PC-9 (cell line): ENCODE results near the gene CPT1B. TPM values are rescaled to one million over a fixed set of nuclear protein-coding genes. Genes with fewer than 3 reads are reported as not detected.

Source experiments
- BruUV-seq: library from RNA; stranded (reverse); fragments of 400-500 nt; replicated peaks from 2 replicates; lab custom pipeline; 2021; lab: Mats Ljungman, UMichigan
- CTCF ChIA-PET: fragments of 300-600 bp; sonication (Branson Sonifier 250); formaldehyde crosslinking; loops from one replicate; lab custom pipeline; 2022; ENCODE audit warnings: antibody characterized with exemption; lab: Charles Lee
- POLR2A ChIA-PET: fragments of 300-600 bp; sonication (Branson Sonifier 250); formaldehyde crosslinking; loops from one replicate; lab custom pipeline; 2022; ENCODE audit warnings: antibody characterized with exemption; ENCODE audit not compliant: unreplicated experiment; lab: Charles Lee
- DNase-seq, 2 experiments: peaks; one replicate each; pipeline versions ENCODE4 v3.0.0 to v3.0.0-alpha.2; 2015 to 2022; ENCODE audit warnings: mixed read lengths in 1 of 2
- H2AFZ ChIP-seq: fragments of 200-600 bp; sonication (generic); 2 replicates; pipeline ENCODE4 v1.8.1; 2017; ENCODE audit warnings: antibody characterized with exemption
- H3F3A ChIP-seq: fragments of 200-600 bp; sonication (generic); 2 replicates; pipeline ENCODE4 v1.8.1; 2017; ENCODE audit warnings: antibody characterized with exemption, mild to moderate bottlenecking, low read depth; ENCODE audit not compliant: insufficient read depth
- H3K27ac ChIP-seq: fragments of 200-600 bp; sonication (generic); 2 replicates; pipeline ENCODE4 v1.6.1; 2016; ENCODE audit warnings: mixed run types
- H3K27me3 ChIP-seq: fragments of 200-600 bp; sonication (generic); 2 replicates; pipeline ENCODE4 v1.6.1; 2016; ENCODE audit warnings: low read depth, mixed run types; ENCODE audit not compliant: insufficient read depth
- H3K36me3 ChIP-seq: fragments of 200-600 bp; sonication (generic); 2 replicates; pipeline ENCODE4 v1.6.1; 2016; ENCODE audit warnings: low read depth, mixed run types
- H3K4me1 ChIP-seq: fragments of 200-600 bp; sonication (generic); replicated peaks from 2 replicates; pipeline ENCODE4 v1.6.1; 2016; ENCODE audit warnings: mixed run types; ENCODE audit not compliant: insufficient read depth
- H3K4me2 ChIP-seq: fragments of 200-600 bp; sonication (generic); 2 replicates; pipeline ENCODE4 v1.6.1; 2017; ENCODE audit warnings: mixed run types
- H3K4me3 ChIP-seq: fragments of 200-600 bp; sonication (generic); 2 replicates; pipeline ENCODE4 v1.6.1; 2016; ENCODE audit warnings: mixed run types
- H3K79me2 ChIP-seq: fragments of 200-600 bp; sonication (generic); 2 replicates; pipeline ENCODE4 v1.6.1; 2017; ENCODE audit warnings: low read depth, mixed run types
- H3K9me2 ChIP-seq: fragments of 200-600 bp; sonication (generic); 2 replicates; pipeline ENCODE4 v1.8.1; 2017; ENCODE audit warnings: mild to moderate bottlenecking; ENCODE audit not compliant: insufficient read depth
- H3K9me3 ChIP-seq: fragments of 200-600 bp; sonication (generic); 2 replicates; pipeline ENCODE4 v1.8.1; 2016; ENCODE audit warnings: low read depth; ENCODE audit not compliant: insufficient read depth
- H4K20me1 ChIP-seq: fragments of 200-600 bp; sonication (generic); 2 replicates; pipeline ENCODE4 v1.8.1; 2017; ENCODE audit not compliant: insufficient read depth
- CTCF ChIP-seq: fragments of 200-600 bp; sonication (generic); conservative IDR thresholded peaks from 2 replicates; pipeline ENCODE4 v1.6.1; 2017; ENCODE audit warnings: mixed run types, antibody characterized with exemption, mild to moderate bottlenecking, moderate library complexity
- EZH2 ChIP-seq: fragments of 200-600 bp; sonication (generic); IDR thresholded peaks from 2 replicates; pipeline ENCODE4 v1.8.0; 2017; ENCODE audit warnings: antibody characterized with exemption, low read depth
- intact Hi-C: fragments of 100-400 bp; cut with micrococcal nuclease; formaldehyde crosslinking; loops from one replicate; pipeline ENCODE4 v1.10.0; 2022; ENCODE audit not compliant: unreplicated experiment
- total RNA-seq: library from RNA; stranded (reverse); gene quantifications from 2 replicates; pipeline ENCODE4 v1.2.3, GENCODE V29; 2021

The CPT1B gene
- total RNA-seq, 1 experiment from 2014 or later, result 66.2 TPM

- no peak overlapping the region for H2AFZ ChIP-seq
- BruUV-seq, result no TSS peak
- H3K4me3 ChIP-seq, result no peak overlapping the region
- H4K20me1 ChIP-seq, result no peaks in the 10 kb centered on the region
- ChIA-PET CTCF (no interaction called here), POLR2A (no interaction called here)
- H3K36me3 ChIP-seq, result no peaks in the 10 kb centered on the region
- H3K4me1 ChIP-seq, result no peaks in the 10 kb centered on the region
- H3K4me2 ChIP-seq, result no peak overlapping the region
- intact Hi-C loops, result no loop called here
- H3F3A ChIP-seq, result no peaks in the 10 kb centered on the region
- no peak overlapping the region for H3K27ac ChIP-seq
- H3K79me2 ChIP-seq, result no peaks in the 10 kb centered on the region
- H3K27me3 ChIP-seq, result no peaks in the 10 kb centered on the region
- DNase-seq, result no peak
- no peaks in the 10 kb centered on the region for H3K9me3 ChIP-seq
- H3K9me2 ChIP-seq, result no peaks in the 10 kb centered on the region
- TF ChIP-seq EZH2 (no peak), CTCF (no peak)
Observed at GRCh38 chr22:50556703-50557102, 21.5 kb downstream of the CPT1B start.

GRCh38 chr22:50553310-50553709 is 24.9 kb downstream of the CPT1B start:
- ChIA-PET POLR2A (no interaction called here), CTCF (no interaction called here)
- Histone ChIP-seq H3K4me1 (no peaks in the 10 kb centered on the region), H3F3A (no peaks in the 10 kb centered on the region), H3K36me3 (no peaks in the 10 kb centered on the region), H3K4me2 (no peak overlapping the region), H3K79me2 (no peaks in the 10 kb centered on the region), H3K27ac (no peak overlapping the region), H3K27me3 (no peaks in the 10 kb centered on the region), H2AFZ (no peak overlapping the region), H3K9me3 (no peaks in the 10 kb centered on the region), H4K20me1 (no peaks in the 10 kb centered on the region), H3K9me2 (no peaks in the 10 kb centered on the region), H3K4me3 (no peak overlapping the region)
- no peak for TF ChIP-seq CTCF
- no peak for TF ChIP-seq EZH2
- DNase-seq, result no peak
- intact Hi-C loops, result no loop called here
- no TSS peak for BruUV-seq

- H3K27ac ChIP-seq, result no peak overlapping the region
- no peak overlapping the region for H3K4me2 ChIP-seq
- intact Hi-C loops, result no loop called here
- BruUV-seq, result no TSS peak
- H2AFZ ChIP-seq, result no peak overlapping the region
- H3K27me3 ChIP-seq, result no peaks in the 10 kb centered on the region
- no peaks in the 10 kb centered on the region for H4K20me1 ChIP-seq
- H3K9me3 ChIP-seq, result no peaks in the 10 kb centered on the region
- ChIA-PET CTCF (interaction anchor here (0.6 kb wide), 1 partner anchor 22 kb away, joined by 7 read pairs; no protein-coding TSS in a partner anchor), POLR2A (interaction anchor here (0.6 kb wide), 1 partner anchor 12 kb away, joined by 5 read pairs; no protein-coding TSS in a partner anchor)
- H3K79me2 ChIP-seq, result no peaks in the 10 kb centered on the region
- DNase-seq, result no peak
- peaks cover 2% of the 10 kb centered on the region; the same call in 1 of the 2 replicates for H3K4me1 ChIP-seq
- no peak overlapping the region for H3K4me3 ChIP-seq
- TF ChIP-seq EZH2 (no peak), CTCF (no peak)
- H3K36me3 ChIP-seq, result no peaks in the 10 kb centered on the region
- no peaks in the 10 kb centered on the region for H3K9me2 ChIP-seq
- no peaks in the 10 kb centered on the region for H3F3A ChIP-seq
Observed at GRCh38 chr22:50551160-50551752, 27.0 kb downstream of the CPT1B start.
